T-cell (primary cell): Measurements from ENCODE around the gene SLAMF6. TPM values are rescaled to one million over a fixed set of nuclear protein-coding genes. Genes with fewer than 3 reads are reported as not detected.

Experiments used
- ATAC-seq, 4 experiments: fragments of 200-7000 bp in 3 of 4; fragments of 150-1000 bp in 1 of 4; cut with Tn5 transposase; replicated peaks in 1 of 4; 1 replicate in 3 of 4; 2 replicates in 1 of 4; pipeline ENCODE4 v1.10.0; 2021; ENCODE audit warnings: moderate library complexity in 3 of 4, mild to moderate bottlenecking in 2 of 4, moderate number of reproducible peaks in 1 of 4
- CTCF ChIA-PET, 2 donors: fragments of 300-600 bp; sonication (Branson Sonifier 250); formaldehyde crosslinking; loops; one replicate each; lab custom pipeline; 2022; ENCODE audit warnings: antibody characterized with exemption in 2 of 2; lab: Charles Lee
- POLR2A ChIA-PET, 2 donors: fragments of 300-600 bp; sonication (Branson Sonifier 250); formaldehyde crosslinking; loops; one replicate each; lab custom pipeline; 2022; ENCODE audit warnings: antibody characterized with exemption in 2 of 2; lab: Charles Lee
- DNase-seq, 35 experiments: peaks; one replicate each; pipeline versions ENCODE4 v3.0.0 to v3.0.0-alpha.2; 2013 to 2023
- H3K27ac ChIP-seq: one replicate; pipeline ENCODE4 v1.5.1; 2013; ENCODE audit warnings: low read length
- H3K27me3 ChIP-seq, 2 experiments: replicated peaks in 1 of 2; 1 replicate in 1 of 2; 2 replicates in 1 of 2; pipeline versions ENCODE4 v1.6.1 to v1.7.0; 2013; ENCODE audit warnings: low read length in 1 of 2, mixed read lengths in 1 of 2; ENCODE audit not compliant: control insufficient read depth in 2 of 2, insufficient read depth in 2 of 2; ENCODE audit errors: extremely low read depth in 1 of 2
- H3K36me3 ChIP-seq, 2 donors: 1 replicate in 1 of 2; 2 replicates in 1 of 2; pipeline versions ENCODE4 v1.6.1 to v1.7.0; 2013; ENCODE audit warnings: low read length in 1 of 2; ENCODE audit not compliant: control insufficient read depth in 2 of 2, insufficient read depth in 1 of 2; ENCODE audit errors: extremely low read depth in 1 of 2
- H3K4me1 ChIP-seq, 2 experiments: 1 replicate in 1 of 2; 2 replicates in 1 of 2; pipeline versions ENCODE4 v1.6.1 to v1.7.0; 2013; ENCODE audit warnings: low read length in 2 of 2, mixed read lengths in 1 of 2; ENCODE audit not compliant: insufficient read depth in 2 of 2, control insufficient read depth in 1 of 2; ENCODE audit errors: extremely low read depth in 1 of 2
- H3K4me3 ChIP-seq, 2 donors: 1 replicate in 1 of 2; 2 replicates in 1 of 2; pipeline versions ENCODE4 v1.5.1 to v1.7.0; 2013; ENCODE audit warnings: mild to moderate bottlenecking in 2 of 2, low read length in 1 of 2, moderate library complexity in 1 of 2; ENCODE audit not compliant: control insufficient read depth in 1 of 2; ENCODE audit errors: extremely low read depth in 1 of 2
- H3K9me3 ChIP-seq: 2 replicates; pipeline ENCODE4 v1.7.0; 2013
- H3K27ac Mint-ChIP-seq, 2 donors: one replicate each; pipeline ENCODE4 v1.8.0; 2020 to 2021; ENCODE audit warnings: mild to moderate bottlenecking in 2 of 2, mixed read lengths in 2 of 2
- H3K27me3 Mint-ChIP-seq, 2 donors: one replicate each; pipeline ENCODE4 v1.8.0; 2021 to 2022; ENCODE audit warnings: mixed read lengths in 2 of 2
- H3K36me3 Mint-ChIP-seq: one replicate; pipeline ENCODE4 v1.8.0; 2021; ENCODE audit warnings: mixed read lengths
- H3K4me1 Mint-ChIP-seq, 3 donors: one replicate each; pipeline ENCODE4 v1.8.0; 2020 to 2022; ENCODE audit warnings: mixed read lengths in 3 of 3, mild to moderate bottlenecking in 1 of 3
- H3K4me3 Mint-ChIP-seq, 3 donors: one replicate each; pipeline ENCODE4 v1.8.0; 2020 to 2022; ENCODE audit warnings: mild to moderate bottlenecking in 3 of 3, mixed read lengths in 3 of 3, moderate library complexity in 3 of 3
- H3K9me3 Mint-ChIP-seq, 3 donors: one replicate each; pipeline ENCODE4 v1.8.0; 2020 to 2022; ENCODE audit warnings: mixed read lengths in 3 of 3
- WGBS: methylation state at CpG from one replicate; pipeline ENCODE4 v1.1.5; 2013; ENCODE audit warnings: missing lambda C conversion rate; ENCODE audit not compliant: insufficient coverage; 5-methylcytosine and 5-hydroxymethylcytosine counted together
- total RNA-seq, 35 experiments: library from RNA in 6 of 35; stranded (reverse) in 6 of 35; fragments of 120-200 nt in 1 of 35; gene quantifications; one replicate each; pipeline versions ENCODE4 v1.2.1 to v1.2.4 and lab custom pipeline; 2013 to 2026

SLAMF6 gene
- total RNA-seq, 5 donors from 2014 or later (not counting 1 experiment from before 2014, with no cell fraction given), result 39.9 to 53.0 (median 47.3) TPM

DNA sequence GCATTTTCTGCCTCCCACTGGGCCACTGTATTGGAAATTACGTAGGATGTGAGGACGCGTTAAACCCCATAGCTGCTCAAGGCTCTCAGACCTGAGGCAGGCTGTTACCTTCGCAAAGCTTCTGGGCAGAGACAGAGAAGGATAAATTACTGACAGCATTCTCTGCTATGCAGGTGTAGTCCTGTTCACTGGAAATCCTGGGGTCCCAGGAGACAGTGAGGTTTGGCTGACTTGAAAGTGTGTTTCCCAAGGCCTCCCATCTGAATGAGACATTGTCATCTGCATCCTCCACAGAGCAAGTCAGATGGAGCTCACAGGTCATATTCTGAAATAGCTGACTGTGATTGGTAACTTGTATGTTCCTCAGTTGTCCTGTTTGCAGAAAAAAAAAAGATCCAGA is 32.0 kb downstream of the SLAMF6 start:
- Mint-ChIP-seq H3K9me3 (no peaks in the 10 kb centered on the region), H3K27me3 (no peaks in the 10 kb centered on the region), H3K27ac (peak overlapping the region; percentile 11 to 78), H3K4me3 (no peak overlapping the region), H3K36me3 (peaks cover 61% of the 10 kb centered on the region), H3K4me1 (peaks cover 7 to 42% (median 13%) of the 10 kb centered on the region in 3 donors)
- H3K27ac ChIP-seq, result no peak overlapping the region
- no peak for ATAC-seq
- 80% methylated on average over 1 of the region's 4 CpGs for WGBS
- no peak for DNase-seq
- H3K36me3 ChIP-seq, result peaks cover 15 to 93% of the 10 kb centered on the region in 2 donors
- H3K4me1 ChIP-seq, result no peaks in the 10 kb centered on the region
- ChIA-PET POLR2A (interaction anchor here in 1 of 2 donors (0.5 kb wide), 1 partner anchor 392 kb away, joined by 4 read pairs; no protein-coding TSS in a partner anchor), CTCF (no interaction called here)
- H3K4me3 ChIP-seq, result no peak overlapping the region
- no peaks in the 10 kb centered on the region for H3K27me3 ChIP-seq
- H3K9me3 ChIP-seq, result no peaks in the 10 kb centered on the region

DNA sequence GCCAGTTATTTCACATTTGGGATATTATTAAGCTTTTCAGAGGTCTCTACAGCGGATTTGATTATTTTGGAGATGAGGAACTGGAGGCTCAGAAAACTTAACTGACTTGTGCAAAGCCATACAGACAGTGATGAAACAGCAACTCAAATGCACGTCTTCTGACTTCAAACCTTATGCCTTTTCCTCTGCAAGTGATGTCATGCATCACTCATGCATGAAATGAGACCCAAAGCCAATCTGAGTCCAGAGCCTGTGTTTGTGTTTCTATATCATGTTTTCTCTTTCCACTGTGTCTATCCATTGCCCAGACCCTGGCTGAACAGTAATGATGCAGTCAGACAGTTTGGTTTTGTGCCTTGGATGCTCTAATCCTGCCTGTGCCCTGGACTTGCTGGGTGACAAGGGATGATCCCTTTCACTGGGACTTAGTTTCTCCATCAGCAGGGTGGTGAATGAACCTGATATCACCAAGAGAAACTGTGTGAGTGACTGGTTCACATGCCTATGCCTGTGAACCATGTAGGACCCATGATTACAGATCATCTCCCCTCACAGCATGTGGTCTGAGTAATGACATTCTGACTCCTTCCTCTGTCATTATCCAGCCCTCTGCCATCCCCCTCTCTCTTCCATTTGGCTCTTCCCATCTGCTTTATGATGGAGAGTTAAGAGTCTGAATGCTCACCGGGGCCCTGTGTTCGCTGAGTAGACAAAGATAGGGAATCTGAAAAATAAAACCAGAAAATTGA is 33.4 kb downstream of the SLAMF6 start:
- H3K27ac Mint-ChIP-seq, result peak overlapping the region; percentile 78 to 83
- ChIA-PET CTCF (no interaction called here), POLR2A (no interaction called here)
- H3K9me3 ChIP-seq, result no peaks in the 10 kb centered on the region
- H3K4me3 Mint-ChIP-seq, result no peak overlapping the region
- H3K4me1 Mint-ChIP-seq, result peaks cover 8 to 39% (median 14%) of the 10 kb centered on the region in 3 donors
- DNase-seq, result no peak
- peak overlapping the region; percentile 39 for H3K27ac ChIP-seq
- H3K36me3 ChIP-seq, result peaks cover 15 to 94% of the 10 kb centered on the region in 2 donors
- H3K27me3 ChIP-seq, result no peaks in the 10 kb centered on the region
- H3K36me3 Mint-ChIP-seq, result peaks cover 56% of the 10 kb centered on the region
- H3K9me3 Mint-ChIP-seq, result no peaks in the 10 kb centered on the region
- 100% methylated on average over 2 of the region's 4 CpGs for WGBS
- no peak overlapping the region for H3K4me3 ChIP-seq
- no peaks in the 10 kb centered on the region for H3K4me1 ChIP-seq
- no peak for ATAC-seq
- no peaks in the 10 kb centered on the region for H3K27me3 Mint-ChIP-seq

DNA sequence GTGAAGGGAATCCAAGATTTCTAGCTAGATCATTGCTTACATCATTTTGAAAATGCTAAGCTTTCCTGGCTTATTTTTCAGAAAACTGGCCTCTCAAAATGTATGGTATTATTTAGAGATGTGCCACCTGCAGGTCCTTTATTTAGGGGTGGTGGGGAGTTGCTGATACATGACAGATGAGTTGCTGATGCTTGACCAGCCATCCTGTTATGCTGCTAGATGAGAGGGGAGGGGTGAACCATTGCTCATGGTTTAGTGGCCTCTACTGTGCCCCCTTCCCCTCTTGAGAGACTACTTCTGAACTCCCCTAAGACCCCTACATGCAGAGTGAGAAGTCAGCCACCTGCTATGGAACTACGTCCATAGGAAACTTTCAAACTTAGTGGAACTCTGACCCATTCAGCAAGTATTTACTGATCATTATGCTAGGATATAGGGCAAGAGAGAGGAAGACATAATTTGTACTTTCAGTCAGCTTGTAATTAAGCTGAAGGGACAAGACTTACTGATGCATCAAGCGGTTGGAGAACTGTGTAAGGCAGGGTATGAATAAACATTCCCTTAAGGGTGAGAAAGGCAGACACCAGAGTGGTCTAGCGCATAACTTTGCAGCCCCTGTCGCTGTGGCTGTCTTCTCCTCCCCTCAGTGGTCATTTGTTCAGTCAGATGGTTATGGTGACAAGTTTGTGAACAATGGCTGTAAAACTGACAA is 34.6 kb downstream of the SLAMF6 start:
- DNase-seq (no peak), ATAC-seq (peak in 1 of 4 experiments; percentile 30)
- no peaks in the 10 kb centered on the region for H3K9me3 ChIP-seq
- POLR2A ChIA-PET, result interaction anchor here (0.5 to 0.7 kb wide), 5 partner anchors 7 to 533 kb away, joined by 3 to 11 read pairs (median 8); partner anchors contain the start of gene F11R (in 1 of the 2)
- Mint-ChIP-seq H3K4me3 (no peak overlapping the region), H3K4me1 (peaks cover 14 to 44% (median 22%) of the 10 kb centered on the region in 3 donors), H3K9me3 (no peaks in the 10 kb centered on the region), H3K27ac (peak overlapping the region; percentile 78 to 83), H3K27me3 (no peaks in the 10 kb centered on the region), H3K36me3 (peaks cover 50% of the 10 kb centered on the region)
- CTCF ChIA-PET, result interaction anchor here in 1 of 2 donors (0.7 to 1.0 kb wide), 2 partner anchors 8 to 33 kb away, joined by 3 read pairs; no protein-coding TSS in a partner anchor
- H3K4me3 ChIP-seq, result no peak overlapping the region
- H3K27me3 ChIP-seq, result no peaks in the 10 kb centered on the region
- 100% methylated on average over 3 of the region's 4 CpGs for WGBS
- H3K27ac ChIP-seq, result peak overlapping the region; percentile 39
- H3K4me1 ChIP-seq, result no peaks in the 10 kb centered on the region
- peaks cover 15 to 82% of the 10 kb centered on the region in 2 donors for H3K36me3 ChIP-seq

DNA sequence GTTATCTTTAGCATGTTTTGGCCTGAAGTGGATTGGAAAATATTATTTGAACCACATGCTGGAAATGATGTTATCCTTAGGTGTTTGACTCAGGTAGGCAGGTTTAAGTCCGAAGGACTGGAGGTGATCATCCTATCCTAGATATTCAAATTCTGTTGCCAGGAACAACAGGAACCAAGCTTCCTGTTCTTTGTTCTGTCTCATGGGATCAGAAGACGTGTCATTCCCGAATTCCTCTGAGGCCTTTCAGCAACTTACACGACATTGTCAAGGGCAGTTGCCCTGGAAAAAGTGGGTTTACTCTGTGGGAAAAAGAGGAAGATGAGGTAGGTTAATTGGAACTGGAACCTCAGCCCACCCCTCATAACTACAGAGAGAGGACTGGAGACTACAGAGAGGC is 36.6 kb downstream of the SLAMF6 start:
- peaks cover 12 to 62% of the 10 kb centered on the region in 2 donors for H3K36me3 ChIP-seq
- CTCF ChIA-PET, result no interaction called here
- peak overlapping the region; percentile 45 to 62 for H3K27ac Mint-ChIP-seq
- H3K36me3 Mint-ChIP-seq, result peaks cover 50% of the 10 kb centered on the region
- no peak for ATAC-seq
- no peak overlapping the region for H3K4me3 ChIP-seq
- no peaks in the 10 kb centered on the region for H3K27me3 Mint-ChIP-seq
- no peak for DNase-seq
- no peak overlapping the region for H3K4me3 Mint-ChIP-seq
- H3K4me1 Mint-ChIP-seq, result peaks cover 29 to 59% (median 41%) of the 10 kb centered on the region in 3 donors
- H3K9me3 Mint-ChIP-seq, result peaks cover 0 to 5% (median 5%) of the 10 kb centered on the region in 3 donors
- no peak overlapping the region for H3K27ac ChIP-seq
- H3K4me1 ChIP-seq, result peaks cover 0 to 3% of the 10 kb centered on the region in 2 experiments
- POLR2A ChIA-PET, result interaction anchor here in 1 of 2 donors (0.6 kb wide), 1 partner anchor 11 kb away, joined by 4 read pairs; no protein-coding TSS in a partner anchor
- 88% methylated on average over 1 of the region's 4 CpGs for WGBS
- H3K27me3 ChIP-seq, result no peaks in the 10 kb centered on the region
- H3K9me3 ChIP-seq, result no peaks in the 10 kb centered on the region

DNA sequence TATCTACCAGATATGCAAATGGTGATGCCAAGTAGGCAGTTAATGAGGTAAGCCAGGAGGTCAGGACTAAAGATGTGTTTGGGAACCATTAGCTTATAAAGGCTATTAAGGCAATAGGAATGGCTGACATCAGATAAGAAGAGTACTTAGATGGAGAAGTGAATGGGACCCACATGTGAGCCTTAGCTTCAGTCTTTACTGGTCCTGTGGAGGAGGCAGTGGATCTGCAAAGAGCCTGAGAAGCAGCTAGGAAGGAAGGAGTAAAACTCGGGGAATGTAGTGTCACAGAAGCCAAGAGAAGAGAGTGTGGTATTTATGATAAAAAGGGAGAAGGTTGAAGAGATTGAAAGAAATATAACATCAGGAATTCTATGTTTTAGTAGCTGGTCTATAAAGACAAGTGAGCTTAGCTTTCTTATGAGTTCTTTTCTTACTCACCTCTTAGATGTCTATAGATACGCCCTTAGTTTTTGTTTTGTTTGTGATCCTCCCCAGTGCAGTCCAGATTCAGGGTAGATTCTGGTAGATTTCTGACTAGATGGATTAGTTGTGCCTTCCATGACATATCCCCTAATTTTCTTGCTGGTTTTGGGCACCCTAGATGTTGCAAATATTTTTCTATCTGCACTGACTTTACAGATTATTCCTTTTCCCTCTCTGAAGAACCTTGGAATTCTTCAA is 39.4 kb downstream of the SLAMF6 start:
- CTCF ChIA-PET, result interaction anchor here (0.7 to 1.0 kb wide), 6 partner anchors 9 to 915 kb away, joined by 3 to 5 read pairs (median 3); no protein-coding TSS in a partner anchor
- POLR2A ChIA-PET, result no interaction called here
- H3K4me1 ChIP-seq, result peaks cover 0 to 18% of the 10 kb centered on the region in 2 experiments
- H3K27me3 ChIP-seq, result no peaks in the 10 kb centered on the region
- ATAC-seq, result peak in 2 of 4 experiments; percentile 15 to 45
- peaks cover 4 to 17% (median 14%) of the 10 kb centered on the region in 3 donors for H3K9me3 Mint-ChIP-seq
- H3K36me3 ChIP-seq, result peaks cover 3 to 34% of the 10 kb centered on the region in 2 donors
- H3K36me3 Mint-ChIP-seq, result peaks cover 38% of the 10 kb centered on the region
- no peaks in the 10 kb centered on the region for H3K27me3 Mint-ChIP-seq
- peak overlapping the region; percentile 46 for H3K27ac ChIP-seq
- H3K9me3 ChIP-seq, result no peaks in the 10 kb centered on the region
- no peak overlapping the region for H3K4me3 ChIP-seq
- peak overlapping the region; percentile 55 to 62 for H3K27ac Mint-ChIP-seq
- peaks cover 49 to 67% (median 50%) of the 10 kb centered on the region in 3 donors for H3K4me1 Mint-ChIP-seq
- no peak for DNase-seq
- WGBS, result 83% methylated on average over 1 of the region's 2 CpGs
- H3K4me3 Mint-ChIP-seq, result no peak overlapping the region
